ENCODE measurements around the gene GFOD2. TPM values are rescaled to one million over a fixed set of nuclear protein-coding genes. Genes with fewer than 3 reads are reported as not detected.

Gene GFOD2
- total and polyA plus RNA-seq, 2 of the 13 experiments (the other 11 are each of a cell fraction or from before 2014, with no cell fraction given): 11.1 to 17.2 TPM

- TF ChIP-seq TFDP2 (CRISPR knock-in tag; IDR thresholded peaks at IDR 0.05) (no peak), RARG (CRISPR knock-in tag; IDR thresholded peaks at IDR 0.05; ENCODE audit: low read depth) (no peak), ZBTB2 (CRISPR knock-in tag; IDR thresholded peaks at IDR 0.05; ENCODE audit: low read depth) (0 out of 2 replicates have a peak, but pooled peaks have one; percentile 47), KLF9 (CRISPR knock-in tag; IDR thresholded peaks at IDR 0.05; ENCODE audit: low read depth) (no peak), ZNF7 (CRISPR knock-in tag; IDR thresholded peaks at IDR 0.05) (no peak), ZBTB38 (CRISPR knock-in tag; IDR thresholded peaks at IDR 0.05) (peak; percentile 54; the same call in 1 of the 2 replicates), KDM1A (CRISPR knock-in tag; IDR thresholded peaks at IDR 0.05) (peak; percentile 63; the same call in 1 of the 2 replicates), ZNF644 (CRISPR knock-in tag; IDR thresholded peaks at IDR 0.05; ENCODE audit: low read depth) (no peak), CENPT (CRISPR knock-in tag; IDR thresholded peaks at IDR 0.05; ENCODE audit: low read depth) (peak; percentile 72; the same call in 1 of the 2 replicates), ZNF30 (CRISPR knock-in tag; IDR thresholded peaks at IDR 0.05) (no peak), SNAPC5 (CRISPR knock-in tag; IDR thresholded peaks at IDR 0.05; ENCODE audit: borderline replicate concordance) (no peak), ZNF530 (CRISPR knock-in tag; IDR thresholded peaks at IDR 0.05; ENCODE audit: low read depth) (no peak), CEBPB (IDR thresholded peaks at IDR 0.05; ENCODE audit: borderline replicate concordance, low read depth, low read length) (peak; percentile 99), ZNF343 (CRISPR knock-in tag; IDR thresholded peaks at IDR 0.05) (no peak), MAFF (IDR thresholded peaks at IDR 0.05; ENCODE audit: low read depth, low read length) (no peak), SKI (IDR thresholded peaks at IDR 0.05; ENCODE audit: partially characterized antibody) (no peak), RAD51 (IDR thresholded peaks at IDR 0.05; ENCODE audit: borderline replicate concordance) (no peak), PATZ1 (CRISPR knock-in tag; IDR thresholded peaks at IDR 0.05) (peak; percentile 83), GATAD1 (CRISPR knock-in tag; IDR thresholded peaks at IDR 0.05) (peak; percentile 87)
- TF ChIP-seq, protein P1, sequence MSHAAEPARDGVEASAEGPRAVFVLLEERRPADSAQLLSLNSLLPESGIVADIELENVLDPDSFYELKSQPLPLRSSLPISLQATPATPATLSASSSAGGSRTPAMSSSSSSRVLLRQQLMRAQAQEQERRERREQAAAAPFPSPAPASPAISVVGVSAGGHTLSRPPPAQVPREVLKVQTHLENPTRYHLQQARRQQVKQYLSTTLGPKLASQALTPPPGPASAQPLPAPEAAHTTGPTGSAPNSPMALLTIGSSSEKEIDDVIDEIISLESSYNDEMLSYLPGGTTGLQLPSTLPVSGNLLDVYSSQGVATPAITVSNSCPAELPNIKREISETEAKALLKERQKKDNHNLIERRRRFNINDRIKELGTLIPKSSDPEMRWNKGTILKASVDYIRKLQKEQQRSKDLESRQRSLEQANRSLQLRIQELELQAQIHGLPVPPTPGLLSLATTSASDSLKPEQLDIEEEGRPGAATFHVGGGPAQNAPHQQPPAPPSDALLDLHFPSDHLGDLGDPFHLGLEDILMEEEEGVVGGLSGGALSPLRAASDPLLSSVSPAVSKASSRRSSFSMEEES (CRISPR knock-in tag; IDR thresholded peaks at IDR 0.05): no peak
- TF ChIP-seq, protein P2, sequence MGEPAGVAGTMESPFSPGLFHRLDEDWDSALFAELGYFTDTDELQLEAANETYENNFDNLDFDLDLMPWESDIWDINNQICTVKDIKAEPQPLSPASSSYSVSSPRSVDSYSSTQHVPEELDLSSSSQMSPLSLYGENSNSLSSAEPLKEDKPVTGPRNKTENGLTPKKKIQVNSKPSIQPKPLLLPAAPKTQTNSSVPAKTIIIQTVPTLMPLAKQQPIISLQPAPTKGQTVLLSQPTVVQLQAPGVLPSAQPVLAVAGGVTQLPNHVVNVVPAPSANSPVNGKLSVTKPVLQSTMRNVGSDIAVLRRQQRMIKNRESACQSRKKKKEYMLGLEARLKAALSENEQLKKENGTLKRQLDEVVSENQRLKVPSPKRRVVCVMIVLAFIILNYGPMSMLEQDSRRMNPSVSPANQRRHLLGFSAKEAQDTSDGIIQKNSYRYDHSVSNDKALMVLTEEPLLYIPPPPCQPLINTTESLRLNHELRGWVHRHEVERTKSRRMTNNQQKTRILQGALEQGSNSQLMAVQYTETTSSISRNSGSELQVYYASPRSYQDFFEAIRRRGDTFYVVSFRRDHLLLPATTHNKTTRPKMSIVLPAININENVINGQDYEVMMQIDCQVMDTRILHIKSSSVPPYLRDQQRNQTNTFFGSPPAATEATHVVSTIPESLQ (CRISPR knock-in tag; conservative IDR thresholded peaks at IDR 0.05): no peak
- TF ChIP-seq, protein P3, sequence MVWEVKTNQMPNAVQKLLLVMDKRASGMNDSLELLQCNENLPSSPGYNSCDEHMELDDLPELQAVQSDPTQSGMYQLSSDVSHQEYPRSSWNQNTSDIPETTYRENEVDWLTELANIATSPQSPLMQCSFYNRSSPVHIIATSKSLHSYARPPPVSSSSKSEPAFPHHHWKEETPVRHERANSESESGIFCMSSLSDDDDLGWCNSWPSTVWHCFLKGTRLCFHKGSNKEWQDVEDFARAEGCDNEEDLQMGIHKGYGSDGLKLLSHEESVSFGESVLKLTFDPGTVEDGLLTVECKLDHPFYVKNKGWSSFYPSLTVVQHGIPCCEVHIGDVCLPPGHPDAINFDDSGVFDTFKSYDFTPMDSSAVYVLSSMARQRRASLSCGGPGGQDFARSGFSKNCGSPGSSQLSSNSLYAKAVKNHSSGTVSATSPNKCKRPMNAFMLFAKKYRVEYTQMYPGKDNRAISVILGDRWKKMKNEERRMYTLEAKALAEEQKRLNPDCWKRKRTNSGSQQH (CRISPR knock-in tag; IDR thresholded peaks at IDR 0.05; ENCODE audit: low read depth): no peak; the same call in 1 of the 2 replicates
These were observed 58.5 kb downstream of the GFOD2 start, which contains the start of gene PARD6A (continued) for GRCh38 chr16:67660564-67661028.
